Right atrium auricular region (tissue), 2 donors: ENCODE results near the gene NREP. TPM values are rescaled to one million over a fixed set of nuclear protein-coding genes. Genes with fewer than 3 reads are reported as not detected.

Experiments
- DNase-seq: peaks from one replicate; pipeline ENCODE4 v3.0.0-alpha.2; 2019; ENCODE audit warnings: low spot score
- H3K27ac ChIP-seq, 2 donors: fragments of 200-600 bp; sonication (generic); 1 replicate in 1 of 2; 2 replicates in 1 of 2; pipeline ENCODE4 v1.5.1; 2016 to 2019
- H3K27me3 ChIP-seq, 2 donors: fragments of 200-600 bp; sonication (generic); one replicate each; pipeline versions ENCODE4 v1.5.1 to v1.6.0; 2017 to 2019
- H3K36me3 ChIP-seq: fragments of 200-600 bp; sonication (generic); one replicate; pipeline ENCODE4 v1.5.1; 2016
- H3K4me1 ChIP-seq, 2 donors: fragments of 200-600 bp; sonication (generic); one replicate each; pipeline versions ENCODE4 v1.5.1 to v1.6.0; 2017 to 2019
- H3K4me3 ChIP-seq, 2 donors: fragments of 200-600 bp; sonication (generic); 1 replicate in 1 of 2; 2 replicates in 1 of 2; pipeline ENCODE4 v1.5.1; 2017 to 2019; ENCODE audit warnings: mild to moderate bottlenecking in 1 of 2, moderate library complexity in 1 of 2
- H3K9me3 ChIP-seq, 2 donors: fragments of 200-600 bp; sonication (generic); one replicate each; pipeline ENCODE4 v1.5.1; 2019
- total RNA-seq, 2 donors: library from RNA; depleted of rRNA; stranded (reverse); fragments of >200 nt; gene quantifications; one replicate each; pipeline ENCODE4 v1.1.0, GENCODE V29; 2016
- TF ChIP-seq, protein P1 (sequence below), 2 donors: fragments of 200-600 bp; sonication (generic); IDR thresholded peaks; one replicate each; pipeline ENCODE4 v1.5.1; 2019; ENCODE audit warnings: antibody characterized with exemption in 2 of 2

The NREP gene
- total RNA-seq, 2 donors from 2014 or later, result 7.2 to 22.9 TPM

DNA sequence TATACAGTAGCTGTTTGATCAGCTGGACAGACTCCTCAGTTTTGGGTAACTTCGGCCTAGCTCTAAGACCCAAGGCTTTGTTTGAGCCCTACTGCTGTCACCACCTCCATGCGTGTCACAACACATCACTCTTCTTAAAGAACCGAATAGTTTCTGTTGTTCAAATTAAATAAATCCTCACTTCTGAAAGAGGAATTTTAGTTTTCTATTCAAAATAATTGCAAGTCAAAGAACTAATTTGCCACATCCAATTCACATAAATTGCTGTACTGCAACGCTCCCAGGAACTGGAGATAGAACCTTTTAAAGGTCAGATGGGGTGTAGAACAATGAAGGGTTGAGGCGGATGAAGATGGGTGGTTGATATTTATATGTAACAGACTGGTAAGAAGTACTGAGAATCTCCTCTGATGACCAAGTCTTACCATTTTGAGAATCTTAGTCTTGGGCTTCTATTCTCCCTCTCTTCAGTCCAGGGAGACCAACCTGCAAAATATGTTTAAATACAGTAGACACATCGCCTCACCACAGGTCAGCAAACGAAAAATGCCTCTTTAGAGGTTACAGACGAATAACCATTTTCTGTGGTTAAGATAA is 1.6 kb downstream of the NREP start:
- Histone ChIP-seq H3K27ac (peak overlapping the region; percentile 88 to 89), H3K4me3 (peak overlapping the region; percentile 61 to 70), H3K9me3 (no peaks in the 10 kb centered on the region), H3K27me3 (no peaks in the 10 kb centered on the region), H3K4me1 (peaks cover 0 to 28% of the 10 kb centered on the region in 2 donors), H3K36me3 (no peaks in the 10 kb centered on the region)
- TF ChIP-seq, protein P1, sequence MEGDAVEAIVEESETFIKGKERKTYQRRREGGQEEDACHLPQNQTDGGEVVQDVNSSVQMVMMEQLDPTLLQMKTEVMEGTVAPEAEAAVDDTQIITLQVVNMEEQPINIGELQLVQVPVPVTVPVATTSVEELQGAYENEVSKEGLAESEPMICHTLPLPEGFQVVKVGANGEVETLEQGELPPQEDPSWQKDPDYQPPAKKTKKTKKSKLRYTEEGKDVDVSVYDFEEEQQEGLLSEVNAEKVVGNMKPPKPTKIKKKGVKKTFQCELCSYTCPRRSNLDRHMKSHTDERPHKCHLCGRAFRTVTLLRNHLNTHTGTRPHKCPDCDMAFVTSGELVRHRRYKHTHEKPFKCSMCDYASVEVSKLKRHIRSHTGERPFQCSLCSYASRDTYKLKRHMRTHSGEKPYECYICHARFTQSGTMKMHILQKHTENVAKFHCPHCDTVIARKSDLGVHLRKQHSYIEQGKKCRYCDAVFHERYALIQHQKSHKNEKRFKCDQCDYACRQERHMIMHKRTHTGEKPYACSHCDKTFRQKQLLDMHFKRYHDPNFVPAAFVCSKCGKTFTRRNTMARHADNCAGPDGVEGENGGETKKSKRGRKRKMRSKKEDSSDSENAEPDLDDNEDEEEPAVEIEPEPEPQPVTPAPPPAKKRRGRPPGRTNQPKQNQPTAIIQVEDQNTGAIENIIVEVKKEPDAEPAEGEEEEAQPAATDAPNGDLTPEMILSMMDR (IDR thresholded peaks at IDR 0.05), result no peak
- no peak for DNase-seq

DNA sequence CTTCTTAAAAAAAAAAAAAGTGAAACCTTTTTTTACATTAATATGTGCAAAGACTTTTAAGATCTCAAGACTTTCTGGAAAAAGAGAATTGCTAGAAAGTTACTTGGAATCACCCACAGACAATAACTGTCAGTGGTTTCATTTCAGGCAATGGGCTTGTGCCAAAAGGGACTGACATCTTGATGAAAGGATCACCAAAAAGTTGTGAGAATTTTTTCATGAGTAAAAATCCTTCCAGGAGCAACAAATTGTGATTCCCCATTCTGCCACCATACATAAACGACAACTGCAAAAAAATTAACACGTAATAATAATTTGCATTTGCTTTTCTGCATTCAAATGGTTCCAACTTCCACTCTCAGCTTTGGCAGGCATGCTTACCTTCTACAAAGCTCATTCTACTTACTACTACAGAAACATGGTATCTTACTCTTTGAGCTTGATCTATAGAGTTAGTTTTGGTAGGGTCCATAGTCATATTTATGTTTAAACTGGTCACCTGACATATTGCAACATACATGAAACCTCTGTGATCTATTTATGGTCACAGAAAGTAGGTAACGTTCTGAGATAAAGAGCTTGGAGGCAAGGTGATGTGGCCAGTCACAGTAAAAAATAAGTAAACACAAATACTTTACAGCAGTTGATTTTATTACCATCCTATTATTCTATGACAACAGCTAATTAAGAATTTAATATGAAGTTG is 3.0 kb downstream of the NREP start:
- Histone ChIP-seq H3K4me3 (no peak overlapping the region), H3K27me3 (no peaks in the 10 kb centered on the region), H3K27ac (peak overlapping the region in 1 of 2 donors; percentile 88), H3K36me3 (no peaks in the 10 kb centered on the region), H3K9me3 (no peaks in the 10 kb centered on the region), H3K4me1 (peaks cover 0 to 41% of the 10 kb centered on the region in 2 donors)
- TF ChIP-seq, protein P1 (IDR thresholded peaks at IDR 0.05), result no peak
- DNase-seq, result no peak

DNA sequence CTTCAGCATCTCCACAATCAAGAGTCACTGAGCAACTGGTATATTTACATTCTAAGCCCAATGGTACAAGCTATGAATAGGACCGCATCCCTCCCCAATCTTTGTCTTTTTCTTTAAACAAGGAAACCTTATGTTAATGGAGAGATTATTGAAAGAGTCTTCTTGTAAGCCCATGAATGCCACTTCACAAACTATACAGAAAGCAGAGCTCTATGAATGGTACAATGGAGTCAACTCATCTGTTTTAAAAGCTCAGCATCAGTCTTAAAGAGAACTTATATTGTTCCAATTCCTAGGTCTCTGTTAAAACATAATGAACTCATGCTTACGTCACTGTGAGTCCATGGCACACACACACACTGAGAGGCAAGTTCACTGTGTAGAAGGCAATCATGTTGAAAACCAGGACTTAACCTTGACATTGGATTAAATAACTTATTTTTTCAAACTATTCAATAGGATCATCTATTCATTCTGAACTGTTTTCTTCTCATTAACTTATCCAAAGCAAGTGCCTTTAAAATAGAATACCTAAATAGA is 4.5 kb downstream of the NREP start:
- no peak for DNase-seq
- TF ChIP-seq, protein P1 (IDR thresholded peaks at IDR 0.05), result no peak
- Histone ChIP-seq H3K9me3 (no peaks in the 10 kb centered on the region), H3K27ac (no peak overlapping the region), H3K4me1 (peaks cover 0 to 56% of the 10 kb centered on the region in 2 donors), H3K4me3 (no peak overlapping the region), H3K27me3 (no peaks in the 10 kb centered on the region), H3K36me3 (no peaks in the 10 kb centered on the region)

DNA sequence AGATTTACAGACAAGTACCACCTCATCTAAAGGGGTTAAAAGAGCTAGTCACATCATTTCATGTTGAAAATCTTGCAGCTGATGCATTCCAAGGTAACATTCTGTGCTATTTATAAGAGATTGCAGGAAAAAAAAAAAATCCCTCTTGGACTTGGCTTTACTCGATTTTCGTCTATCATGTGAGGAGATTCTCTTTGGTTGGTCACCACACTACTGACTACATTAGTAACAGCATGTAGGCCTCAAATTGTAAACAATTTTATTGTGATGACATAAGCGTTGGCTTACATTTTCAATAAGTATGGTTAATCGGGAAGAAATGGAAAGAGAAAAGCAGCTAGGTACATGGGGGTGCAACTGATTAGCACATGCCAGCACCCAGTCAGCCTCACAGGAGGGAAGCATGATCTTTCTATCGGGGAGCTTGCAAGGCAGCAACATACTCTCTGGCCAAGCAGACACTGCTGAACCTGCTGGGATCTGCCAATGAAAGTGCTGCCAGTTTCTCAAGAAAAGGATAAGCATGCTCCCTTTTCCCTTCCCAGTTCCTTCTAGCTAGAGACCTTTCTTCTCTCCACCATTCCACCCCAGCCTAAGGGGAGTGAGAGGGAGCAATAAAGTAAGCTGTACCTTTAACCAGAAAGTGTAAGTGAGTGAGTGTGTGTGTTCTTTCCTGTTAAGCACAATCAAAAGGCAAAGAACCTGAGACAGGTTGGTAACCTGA is 7.5 kb downstream of the NREP start:
- TF ChIP-seq, protein P1 (IDR thresholded peaks at IDR 0.05), result no peak
- no peaks in the 10 kb centered on the region for H3K27me3 ChIP-seq
- no peak overlapping the region for H3K4me3 ChIP-seq
- no peaks in the 10 kb centered on the region for H3K36me3 ChIP-seq
- H3K9me3 ChIP-seq, result no peaks in the 10 kb centered on the region
- DNase-seq, result no peak
- H3K27ac ChIP-seq, result peak overlapping the region in 1 of 2 donors; percentile 71
- H3K4me1 ChIP-seq, result peaks cover 0 to 47% of the 10 kb centered on the region in 2 donors

DNA sequence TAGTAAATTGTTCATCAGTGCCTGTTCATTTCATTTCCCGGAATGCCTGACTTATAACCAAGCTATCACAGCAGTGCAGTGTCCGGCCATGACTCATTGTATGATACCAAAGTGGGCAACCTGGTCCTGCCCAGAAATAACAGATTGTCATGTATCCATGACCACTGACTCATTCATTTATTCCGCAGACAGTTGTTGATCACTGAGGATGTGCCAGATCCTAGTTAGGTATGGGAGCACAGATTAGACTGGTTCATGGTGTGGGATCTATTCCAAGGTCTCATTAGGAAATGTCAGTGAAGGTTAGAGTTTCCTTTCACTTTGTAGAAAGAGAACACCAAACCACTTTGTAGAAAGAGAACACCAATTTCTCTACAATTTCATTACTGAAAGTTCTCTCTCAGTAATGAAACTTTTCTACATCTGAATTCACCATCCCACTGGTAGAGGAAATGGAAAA is 8.7 kb downstream of the NREP start:
- Histone ChIP-seq H3K27ac (peak overlapping the region; percentile 51 to 71), H3K4me3 (no peak overlapping the region), H3K4me1 (peaks cover 0 to 53% of the 10 kb centered on the region in 2 donors), H3K36me3 (no peaks in the 10 kb centered on the region), H3K27me3 (no peaks in the 10 kb centered on the region), H3K9me3 (no peaks in the 10 kb centered on the region)
- TF ChIP-seq, protein P1 (IDR thresholded peaks at IDR 0.05), result no peak
- DNase-seq, result no peak
